Stimulated activated CD8-positive, alpha-beta memory T cell treated with anti-CD3 and anti-CD28 coated beads, Interleukin-7, amount 100 ng/mL, for 24 hours (primary cell): ENCODE results near the gene MAGED1.
"Not testable (repeated sequence)": the region's sequence is repeated elsewhere in the genome, so short reads cannot be mapped to it uniquely, and the experiment has no call there.

Source experiments
- DNase-seq: peaks from one replicate; pipeline ENCODE4 v3.0.0-alpha.2; 2020; ENCODE audit warnings: low read depth

The MAGED1 gene

DNA sequence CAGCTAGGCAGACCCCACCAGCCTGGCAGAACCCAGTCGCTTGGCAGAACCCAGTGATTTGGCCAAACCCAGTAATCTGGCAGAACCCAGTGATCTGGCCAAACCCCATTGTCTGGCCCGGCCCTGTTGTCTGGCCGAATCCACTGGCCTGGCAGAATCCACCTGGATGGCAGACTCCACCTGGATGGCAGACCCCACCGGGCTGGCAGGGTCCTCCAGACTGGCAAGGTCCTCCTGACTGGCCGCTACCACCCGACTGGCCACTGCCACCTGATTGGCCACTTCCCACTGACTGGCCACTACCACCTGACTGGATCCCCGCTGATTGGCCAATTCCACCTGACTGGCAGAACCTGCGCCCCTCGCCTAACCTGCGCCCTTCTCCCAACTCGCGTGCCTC, 3.2 kb downstream of the MAGED1 start:
- no peak for DNase-seq

DNA sequence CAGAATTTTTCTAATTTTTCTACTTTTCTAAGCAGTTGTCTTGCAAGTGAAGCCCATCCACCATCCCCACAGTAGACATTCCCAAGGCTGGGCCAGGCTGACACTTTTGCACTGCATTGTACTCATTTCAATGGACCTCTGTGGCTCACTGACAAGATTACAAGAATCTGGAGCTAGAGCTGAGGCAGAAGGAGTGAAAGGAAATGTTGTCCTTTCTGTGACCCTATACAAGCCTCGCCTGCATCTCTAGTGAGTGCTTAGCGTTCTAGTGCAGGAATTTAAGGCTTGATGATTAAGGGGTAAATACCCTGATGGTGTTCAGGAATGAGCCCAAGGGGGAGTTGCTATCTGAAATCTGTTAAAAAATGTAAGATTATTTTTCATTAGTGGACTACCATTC, 6.3 kb downstream of the MAGED1 start:
- DNase-seq = no peak

DNA sequence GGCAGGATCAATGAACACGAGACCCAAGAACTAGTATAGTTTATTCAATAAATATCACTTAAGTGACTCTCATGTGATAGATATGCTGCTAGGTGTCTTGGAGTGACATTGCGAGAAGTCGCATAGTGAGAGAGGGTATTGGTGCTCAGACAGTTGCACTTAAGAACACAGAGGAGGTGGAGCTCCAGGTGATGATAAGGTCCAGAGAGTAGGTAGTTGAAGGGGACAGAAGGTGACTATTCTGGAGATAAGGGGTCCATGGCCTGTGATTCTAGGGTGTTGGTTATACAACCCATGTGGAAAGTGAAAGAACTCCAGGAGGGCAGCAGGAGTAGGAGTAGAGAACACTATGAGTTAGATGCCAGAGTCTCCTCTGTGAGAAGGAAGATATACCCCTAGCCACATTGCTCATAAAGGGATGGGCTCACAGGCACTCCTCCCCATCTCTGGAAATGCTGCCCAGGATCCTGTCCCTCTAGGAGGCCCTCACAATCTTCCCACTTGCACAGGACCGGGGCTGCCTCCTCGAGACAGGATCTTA, 9.2 kb downstream of the MAGED1 start:
- no peak for DNase-seq

- DNase-seq = not testable (repeated sequence)
Observed at GRCh38 chrX:51905152-51905551, 11.7 kb downstream of the MAGED1 start.

- DNase-seq = no peak
Observed at GRCh38 chrX:51905711-51906110, 12.3 kb downstream of the MAGED1 start.

DNA sequence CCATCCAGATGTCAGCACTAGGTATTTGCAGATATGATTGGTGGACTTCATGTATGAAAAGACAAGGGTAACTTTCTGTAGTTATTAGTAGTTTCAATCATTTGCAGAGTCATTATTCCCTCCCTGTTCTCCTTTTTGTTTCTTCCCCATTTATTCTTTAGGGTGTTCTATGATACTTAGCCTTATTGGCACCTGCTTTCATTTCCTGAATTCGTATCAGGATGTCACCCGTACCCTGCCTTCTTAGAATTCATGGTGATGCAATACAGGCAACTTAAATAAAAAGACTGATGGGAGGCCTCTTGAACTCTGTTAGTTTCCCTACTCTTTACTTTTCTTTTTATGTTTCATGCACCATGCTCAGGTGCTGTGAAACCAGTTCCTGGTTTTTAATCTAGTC, 24.2 kb downstream of the MAGED1 start:
- no peak for DNase-seq

GRCh38 chrX:51922561-51922960, 29.1 kb downstream of the MAGED1 start:
- DNase-seq = no peak

GRCh38 chrX:51931566-51932150, 38.2 kb downstream of the MAGED1 start:
- DNase-seq = no peak
